Activated CD4-positive, alpha-beta T cell treated with anti-CD3 and anti-CD28 coated beads, Interleukin-2, Interleukin-6, amounts not matched to agents 100 ng/mL and 50 ng/mL, durations not matched to agents 16 hours and 8 hours (primary cell): ENCODE measurements around the gene DCST1.
"Not testable (repeated sequence)": the region's sequence is repeated elsewhere in the genome, so short reads cannot be mapped to it uniquely, and the experiment has no call there.

Experiments
- DNase-seq: peaks from one replicate; pipeline ENCODE4 v3.0.0-alpha.2; 2020

Gene DCST1

GRCh38 chr1:155033524-155033923 is at the start of gene DCST1, which contains the start of gene DCST2:
Gene DCST1, plus strand, starts transcription at chr1:155033824. Its CDS starts 213 bp downstream, at chr1:155034037.
Gene DCST2, minus strand, starts transcription at chr1:155033781. Its CDS starts 80 bp downstream, at chr1:155033701.
- DNase-seq: no peak

- not testable (repeated sequence) for DNase-seq
Observed at GRCh38 chr1:154986736-154987135, 46.9 kb upstream of the DCST1 start.

- no peak for DNase-seq
Observed at GRCh38 chr1:154987326-154987725, 46.3 kb upstream of the DCST1 start.

- no peak for DNase-seq
Observed at GRCh38 chr1:154988058-154988954, 45.3 kb upstream of the DCST1 start.

GRCh38 chr1:154989195-154989860 is 44.3 kb upstream of the DCST1 start:
- no peak for DNase-seq

GRCh38 chr1:154990276-154990675 is 43.3 kb upstream of the DCST1 start:
- no peak for DNase-seq

GRCh38 chr1:154992721-154993571 is 40.7 kb upstream of the DCST1 start:
- DNase-seq: no peak

GRCh38 chr1:154993572-154994268 is 39.9 kb upstream of the DCST1 start, which contains the start of gene LENEP:
Gene LENEP, plus strand, starts transcription at chr1:154993586. Its CDS starts 22 bp downstream, at chr1:154993608.
- DNase-seq: no peak

GRCh38 chr1:154994269-154994587 is 39.4 kb upstream of the DCST1 start:
- DNase-seq: no peak

- no peak for DNase-seq
Observed at GRCh38 chr1:154994591-154994990, 39.0 kb upstream of the DCST1 start.

GRCh38 chr1:154995301-154995983 is 38.2 kb upstream of the DCST1 start:
- DNase-seq: peak; percentile 18

- DNase-seq: no peak
Observed at GRCh38 chr1:154996966-154997701, 36.5 kb upstream of the DCST1 start.

GRCh38 chr1:154998201-154998780 is 35.3 kb upstream of the DCST1 start:
- DNase-seq: peak; percentile 18

- peak; percentile 90 for DNase-seq
Observed at GRCh38 chr1:154998818-154999570, 34.6 kb upstream of the DCST1 start.

- DNase-seq: peak; percentile 68
Observed at GRCh38 chr1:154999571-155000410, 33.8 kb upstream of the DCST1 start.

- DNase-seq: no peak
Observed at GRCh38 chr1:155000411-155000725, 33.3 kb upstream of the DCST1 start.

- DNase-seq: peak; percentile 90
Observed at GRCh38 chr1:155000726-155001424, 32.7 kb upstream of the DCST1 start.

- DNase-seq: no peak
Observed at GRCh38 chr1:155001425-155001674, 32.3 kb upstream of the DCST1 start.
